Brain microvascular endothelial cell (primary cell): ENCODE data around the gene NLGN3.

Experiments
- DNase-seq: peaks from one replicate; pipeline ENCODE4 v3.0.0-alpha.2; 2020
- H3K27ac ChIP-seq: fragments of 250-450 bp; sonication (Bioruptor Pico); 2 replicates; pipeline ENCODE4 v1.5.1; 2020; ENCODE audit warnings: mild to moderate bottlenecking, moderate library complexity
- H3K27me3 ChIP-seq: fragments of 250-450 bp; sonication (Bioruptor Pico); replicated peaks from 2 replicates; pipeline ENCODE4 v1.5.1; 2020; ENCODE audit warnings: mild to moderate bottlenecking
- H3K36me3 ChIP-seq: fragments of 250-450 bp; sonication (Bioruptor Pico); replicated peaks from 2 replicates; pipeline ENCODE4 v1.5.1; 2020; ENCODE audit warnings: mild to moderate bottlenecking
- H3K4me3 ChIP-seq: 2 replicates; pipeline ENCODE4 v1.5.1; 2011; ENCODE audit warnings: low read depth, mild to moderate bottlenecking, control low read depth, low read length, moderate library complexity
- CTCF ChIP-seq: IDR thresholded peaks from 2 replicates; pipeline ENCODE4 v1.5.1; 2011; ENCODE audit warnings: low read depth, mild to moderate bottlenecking, moderate library complexity, low read length, control low read depth, inconsistent platforms; ENCODE audit errors: missing control alignments
- in situ Hi-C: cut with HindIII; loops from 2 replicates; pipeline ENCODE4 v1.10.0; 2017; ENCODE audit warnings: low sequenced_read_pairs, low pct_ligation_motif_present

NLGN3 gene

GRCh38 chrX:71217298-71217697, 72.7 kb downstream of the NLGN3 start:
- Histone ChIP-seq H3K27ac (no peak overlapping the region), H3K27me3 (no peaks in the 10 kb centered on the region), H3K36me3 (no peaks in the 10 kb centered on the region), H3K4me3 (no peak overlapping the region)
- in situ Hi-C loops, result no loop called here
- no peak for DNase-seq
- no peak for TF ChIP-seq CTCF
